GM12873 (cell line): ENCODE results near the gene TC2N.

Experiments used
- CTCF ChIP-seq: IDR thresholded peaks from 2 replicates; pipeline ENCODE4 v1.5.1; 2012; ENCODE audit warnings: low read depth, mild to moderate bottlenecking, moderate library complexity, low read length, control low read depth; ENCODE audit not compliant: insufficient read depth; ENCODE audit errors: missing control alignments

TC2N gene

DNA sequence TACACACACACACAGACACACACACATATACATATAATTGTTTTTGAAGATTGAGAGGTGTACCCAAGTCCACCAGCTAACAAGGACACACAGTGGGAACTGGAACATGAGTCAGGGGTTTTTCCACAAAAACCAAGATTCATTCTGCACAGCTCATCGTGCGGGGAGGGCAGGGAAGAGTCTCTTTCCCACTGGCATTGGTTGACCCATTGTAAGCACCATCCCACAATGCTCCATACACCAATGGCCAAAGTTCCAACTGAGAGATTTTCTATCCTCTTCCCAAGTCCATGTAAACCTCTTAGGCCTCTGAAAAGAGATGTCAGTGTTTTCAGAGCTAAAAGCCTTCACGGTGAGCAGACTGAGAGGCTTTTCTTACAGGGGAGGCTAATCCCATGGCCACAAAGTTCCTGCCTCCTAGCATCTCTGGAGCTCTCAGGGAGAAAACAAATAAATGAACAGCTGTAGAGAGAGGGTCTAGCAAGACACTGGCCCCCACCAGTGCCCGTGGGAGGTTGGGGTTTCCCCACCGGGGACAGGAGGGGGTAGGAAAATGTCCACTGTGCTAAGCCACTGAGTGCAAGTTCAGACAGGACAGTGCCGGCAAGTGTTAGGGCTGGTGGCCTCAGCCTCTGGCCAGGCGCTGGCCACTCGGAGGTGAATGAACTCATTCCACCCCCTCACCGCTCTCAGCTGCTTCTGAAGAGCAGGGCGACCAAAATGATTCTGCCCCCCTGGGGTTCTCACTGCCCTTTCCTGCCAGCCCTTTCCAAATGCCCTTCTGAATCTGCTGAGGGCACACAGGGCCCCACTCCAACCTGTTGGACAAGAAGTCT lies 21.5 kb upstream of the TC2N start:
- TF ChIP-seq CTCF: no peak

- no peak for TF ChIP-seq CTCF
Measured at GRCh38 chr14:91886961-91887360, 19.6 kb upstream of the TC2N start.

- no peak for TF ChIP-seq CTCF
Measured at GRCh38 chr14:91885839-91886238, 18.5 kb upstream of the TC2N start.

- TF ChIP-seq CTCF: no peak
Measured at GRCh38 chr14:91885113-91885712, 17.9 kb upstream of the TC2N start.

GRCh38 chr14:91884664-91885063 lies 17.3 kb upstream of the TC2N start:
- no peak for TF ChIP-seq CTCF

GRCh38 chr14:91883753-91884152 lies 16.4 kb upstream of the TC2N start:
- no peak for TF ChIP-seq CTCF

DNA sequence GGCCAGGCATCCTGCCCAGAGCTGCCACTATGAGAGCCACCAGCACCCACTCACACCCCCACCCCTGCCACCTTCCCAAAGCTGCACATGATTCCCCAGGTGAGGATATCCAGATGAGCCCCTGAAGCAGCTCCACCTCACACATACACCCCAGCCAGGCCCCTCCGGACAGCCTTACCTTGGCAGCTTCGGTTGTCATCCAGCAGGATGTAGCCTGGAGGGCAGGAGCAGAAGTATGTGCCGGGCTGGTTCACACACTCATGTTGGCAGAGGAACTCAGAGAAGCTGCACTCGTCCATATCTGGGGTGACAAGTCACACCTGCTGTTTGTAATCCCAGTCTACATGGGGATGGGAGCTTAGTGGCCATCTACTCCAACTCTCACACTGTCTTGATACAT lies 15.4 kb upstream of the TC2N start:
- no peak for TF ChIP-seq CTCF
